HG02588 (cell line): Measurements from ENCODE around the gene LIFR.

ENCODE experiments used
- ATAC-seq: cut with Tn5 transposase; IDR thresholded peaks from one replicate; pipeline ENCODE4 v1.9.1; 2021; ENCODE audit warnings: mild to moderate bottlenecking, moderate library complexity; ENCODE audit not compliant: unreplicated experiment

LIFR gene

DNA sequence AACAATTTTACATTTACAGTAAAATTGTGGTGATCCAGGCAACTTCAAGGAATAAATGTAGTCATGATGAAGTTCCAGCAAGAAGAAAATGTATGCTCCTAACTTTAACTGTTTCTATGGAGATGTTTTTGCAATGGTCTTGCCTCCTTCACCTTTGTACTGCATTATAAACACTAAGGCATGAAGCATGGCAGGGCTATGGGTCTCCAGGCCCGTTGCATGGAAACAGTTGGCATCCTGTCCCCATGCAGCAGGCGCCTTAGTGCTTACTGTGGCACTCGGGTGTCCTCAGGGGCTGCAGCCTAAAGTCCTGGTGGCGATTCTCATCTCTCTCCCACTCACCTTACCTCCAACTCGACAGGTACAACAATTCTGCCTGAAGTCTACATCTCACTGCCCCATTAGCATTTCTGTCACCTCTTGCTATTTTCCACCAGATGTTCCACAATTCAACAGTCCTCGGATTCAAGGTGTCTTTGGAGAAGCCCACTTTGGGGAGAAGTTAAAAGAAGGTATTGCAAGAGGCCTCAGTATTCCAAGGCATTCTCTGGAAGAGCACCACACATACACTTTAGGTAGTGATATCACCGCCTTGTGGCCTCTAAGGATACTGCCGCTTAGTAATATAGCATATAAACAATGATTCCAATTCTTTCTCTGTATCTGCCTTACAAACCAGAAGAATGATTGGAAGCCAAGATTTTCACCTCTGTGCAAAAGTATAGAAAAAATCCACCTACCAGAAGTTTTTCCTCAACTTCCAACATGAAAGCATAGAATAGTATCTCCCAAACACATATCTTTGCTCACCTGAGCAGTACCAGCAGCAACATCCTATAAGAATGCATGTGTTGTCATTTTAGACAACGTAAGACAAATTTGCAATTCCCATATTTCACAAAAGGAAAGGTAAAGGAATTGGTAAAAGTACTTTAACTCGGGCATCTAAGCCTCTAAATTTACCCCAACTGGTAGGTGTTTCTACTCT, 5.1 kb downstream of the LIFR start:
- no peak for ATAC-seq

DNA sequence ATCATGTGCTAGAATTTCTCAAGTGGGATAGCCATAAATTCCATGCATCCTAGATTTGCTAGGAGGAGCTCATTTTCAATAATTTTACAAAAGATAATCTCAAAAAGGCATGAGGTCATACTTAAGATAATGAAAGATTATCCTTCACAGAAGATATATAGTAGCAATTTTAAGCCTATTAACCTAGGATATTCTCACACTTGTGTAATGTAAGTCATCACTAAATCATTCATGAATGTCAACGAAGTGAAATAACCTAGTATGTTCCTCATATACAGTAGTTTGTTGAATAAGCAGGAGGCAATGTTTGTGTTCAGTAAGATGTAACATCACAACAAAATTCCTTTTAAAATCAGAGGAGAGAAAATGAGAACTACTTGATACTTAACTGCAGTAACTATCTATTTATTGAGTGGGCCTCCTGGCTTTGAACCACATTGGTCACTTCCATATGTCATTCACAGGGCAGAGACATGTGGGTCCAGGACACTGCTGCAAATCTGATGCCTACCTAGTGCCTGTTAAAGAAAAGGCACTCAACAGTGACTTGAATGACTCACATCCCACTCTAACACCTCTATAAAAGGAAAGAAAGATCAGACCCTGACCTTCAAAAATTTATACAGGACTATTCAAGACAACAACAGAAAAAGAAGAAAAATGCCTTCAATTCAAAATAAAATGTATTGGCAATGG, 8.2 kb downstream of the LIFR start:
- no peak for ATAC-seq

- no peak for ATAC-seq
These were observed 9.2 kb downstream of the LIFR start for GRCh38 chr5:38547257-38547656.

DNA sequence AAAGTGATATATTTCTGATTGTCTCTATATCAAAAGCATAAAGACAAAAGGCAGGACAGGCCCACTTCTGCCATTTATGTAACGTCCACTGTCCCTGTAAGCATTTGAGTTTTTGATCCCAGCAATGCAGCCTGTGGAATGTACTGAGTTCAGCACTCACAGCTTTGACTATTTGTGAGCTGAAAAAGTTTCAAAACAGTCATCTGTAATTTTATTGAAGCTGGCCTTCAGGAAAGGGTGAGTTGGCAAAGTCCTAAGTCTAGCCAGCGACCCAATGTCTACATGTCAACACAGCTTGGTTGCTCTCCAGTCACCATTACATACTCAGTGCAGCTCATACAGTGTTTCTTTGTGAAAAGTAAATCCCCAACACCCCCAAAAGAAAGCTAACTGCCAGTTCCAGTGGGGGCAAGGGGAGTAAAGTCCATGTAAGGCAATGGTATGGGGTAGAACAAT, 9.7 kb downstream of the LIFR start:
- no peak for ATAC-seq

DNA sequence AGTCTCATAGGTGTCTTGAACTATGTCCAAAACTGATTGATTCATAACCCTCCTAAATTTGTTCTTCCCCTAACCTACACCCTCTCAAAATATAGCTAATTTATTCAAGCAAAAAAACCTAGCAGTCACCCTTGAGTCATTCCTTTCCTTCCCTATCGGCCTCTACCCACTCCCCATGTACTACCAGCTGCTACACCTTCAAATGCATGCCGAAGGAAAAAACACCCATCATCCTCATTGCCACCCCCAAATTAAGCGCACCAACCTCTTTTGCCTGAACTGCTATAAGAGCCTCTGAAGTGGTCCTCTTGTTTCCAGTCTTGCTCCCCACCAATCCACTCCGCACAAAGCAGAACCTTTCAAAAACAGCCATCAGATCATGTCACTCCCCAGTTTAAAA, 12.6 kb downstream of the LIFR start:
- no peak for ATAC-seq

DNA sequence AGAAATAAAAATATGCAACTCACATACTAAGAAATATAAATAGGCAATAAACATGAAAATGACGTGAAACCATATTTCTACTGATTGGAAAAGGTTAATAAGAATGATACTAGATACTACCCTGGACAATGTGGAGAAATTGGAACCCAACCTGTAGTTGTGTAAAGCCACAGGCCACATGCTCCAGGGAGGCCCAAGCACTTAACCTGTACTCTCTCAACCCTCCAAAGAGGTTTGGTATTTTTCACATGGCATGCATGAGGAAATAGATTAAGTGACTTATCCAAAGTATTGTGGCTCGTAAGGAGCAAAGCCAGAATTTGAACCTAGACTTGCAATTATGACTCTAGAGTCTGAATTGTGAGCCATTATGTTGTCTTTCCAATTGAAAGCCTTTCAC, 13.4 kb downstream of the LIFR start:
- no peak for ATAC-seq

- ATAC-seq, result no peak
These were observed 15.2 kb downstream of the LIFR start for GRCh38 chr5:38541174-38541725.

- ATAC-seq, result no peak
These were observed 16.1 kb downstream of the LIFR start for GRCh38 chr5:38540314-38540713.

DNA sequence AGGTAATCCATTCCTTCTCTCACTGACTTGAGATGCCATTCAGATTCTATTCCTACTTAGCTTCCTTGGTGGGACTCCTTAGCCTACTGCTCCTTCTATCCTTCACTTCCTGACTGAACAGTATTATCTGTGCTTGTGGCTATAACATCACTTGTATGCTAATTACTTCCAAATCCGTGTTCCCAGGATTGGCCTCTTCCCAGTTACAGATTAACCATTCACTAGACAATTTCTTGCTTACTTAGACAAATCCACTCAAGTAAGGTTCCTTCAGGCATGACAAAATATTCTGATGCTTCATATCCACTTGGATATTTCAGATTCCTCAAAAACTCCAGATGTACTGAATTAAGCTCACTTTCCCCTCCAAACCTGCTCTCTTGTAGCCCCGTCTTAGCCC, 18.3 kb downstream of the LIFR start:
- no peak for ATAC-seq

DNA sequence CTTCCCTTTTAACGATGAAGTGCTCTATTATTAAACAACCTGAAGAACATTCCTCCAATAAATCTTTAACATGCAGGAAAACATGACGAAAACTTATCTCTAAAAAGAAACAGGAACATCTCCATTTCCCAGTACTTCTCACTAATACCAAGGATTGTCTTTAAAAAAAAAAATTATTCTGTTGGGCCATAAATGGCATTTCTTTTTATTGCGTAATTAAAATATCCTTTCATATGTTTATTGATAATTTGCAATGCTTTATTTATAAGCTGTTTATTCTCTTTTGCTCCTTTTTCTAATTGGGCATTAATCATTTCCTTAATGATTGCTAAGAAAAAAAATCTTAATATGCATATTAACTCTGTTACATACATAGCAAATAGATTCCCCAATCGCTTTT, 18.9 kb downstream of the LIFR start:
- no peak for ATAC-seq

GRCh38 chr5:38536968-38537367, 19.5 kb downstream of the LIFR start:
- no peak for ATAC-seq

DNA sequence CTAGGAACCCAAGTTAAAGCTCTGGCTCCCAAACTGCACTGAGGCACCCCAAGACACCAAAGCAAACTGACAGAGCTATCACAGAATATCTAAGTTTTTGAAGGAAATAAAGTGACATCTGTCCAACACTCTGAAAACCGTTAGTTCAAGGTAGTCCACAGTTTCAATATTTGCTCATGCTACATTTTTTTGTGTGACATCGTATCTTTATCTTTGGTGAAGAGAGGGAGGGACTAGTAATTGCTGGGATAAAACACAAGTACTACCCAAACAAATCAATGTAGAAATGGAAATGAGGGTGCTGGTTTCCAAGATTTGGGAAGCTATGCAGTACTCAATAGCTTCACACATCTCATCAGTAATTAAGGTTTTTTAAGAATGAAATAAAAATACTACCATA, 20.6 kb downstream of the LIFR start:
- no peak for ATAC-seq

GRCh38 chr5:38535248-38535750, 21.1 kb downstream of the LIFR start:
- ATAC-seq, result no peak

- ATAC-seq, result no peak
These were observed 22.3 kb downstream of the LIFR start for GRCh38 chr5:38534156-38534453.

DNA sequence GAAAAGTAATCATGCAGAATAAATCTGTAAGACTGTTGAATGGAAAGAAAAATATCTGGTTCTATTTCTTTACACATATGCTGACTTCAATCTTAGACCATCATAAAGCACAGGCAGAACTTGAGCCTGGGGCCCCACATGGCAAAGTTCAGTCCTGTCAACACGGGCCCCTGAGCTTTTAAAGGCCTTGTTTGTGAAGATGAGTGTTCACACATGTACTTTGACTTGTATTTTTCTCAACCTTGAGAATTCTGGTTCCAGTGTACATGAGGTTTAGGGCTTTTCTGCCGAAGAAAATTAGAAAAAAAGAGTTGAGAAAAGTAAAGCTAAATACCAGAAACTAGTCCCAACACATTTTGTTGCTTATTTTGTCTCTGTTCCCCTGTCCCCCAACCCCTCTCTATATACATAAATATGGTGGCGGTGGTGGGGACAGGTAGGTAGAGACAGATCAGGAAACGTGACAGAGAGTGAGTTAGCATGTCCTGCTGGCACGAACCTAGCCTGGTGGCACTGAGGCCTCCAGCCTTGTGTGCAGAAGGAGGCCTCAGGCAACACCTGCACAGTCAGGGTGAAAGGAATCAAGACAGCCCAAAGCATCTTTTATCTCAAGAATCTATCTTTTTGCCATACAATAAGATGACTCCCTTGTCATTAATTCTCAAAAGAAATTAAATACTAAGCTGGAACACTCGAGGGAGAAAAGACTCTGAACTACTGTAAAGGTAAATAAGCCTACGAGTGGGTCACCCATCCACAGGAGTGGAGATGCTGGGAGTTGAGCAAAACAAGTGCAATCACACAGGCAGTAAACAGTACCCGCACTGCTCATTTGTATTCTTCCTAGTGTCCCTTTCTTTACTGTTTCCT, 22.9 kb downstream of the LIFR start:
- ATAC-seq, result no peak

- ATAC-seq, result no peak
These were observed 24.2 kb downstream of the LIFR start for GRCh38 chr5:38532165-38532669.

GRCh38 chr5:38531518-38531917, 24.9 kb downstream of the LIFR start:
- ATAC-seq, result no peak

GRCh38 chr5:38529955-38530646, 26.3 kb downstream of the LIFR start:
- ATAC-seq, result no peak

GRCh38 chr5:38528162-38528703, 28.2 kb downstream of the LIFR start:
- ATAC-seq, result no peak

- no peak for ATAC-seq
These were observed 29.0 kb downstream of the LIFR start for GRCh38 chr5:38527475-38527874.
